HG03064 (cell line): ENCODE results near the gene FIGLA.

Source experiments
- ATAC-seq: cut with Tn5 transposase; IDR thresholded peaks from one replicate; pipeline ENCODE4 v1.9.1; 2021; ENCODE audit warnings: low read depth; ENCODE audit not compliant: unreplicated experiment

Gene FIGLA, protein sequence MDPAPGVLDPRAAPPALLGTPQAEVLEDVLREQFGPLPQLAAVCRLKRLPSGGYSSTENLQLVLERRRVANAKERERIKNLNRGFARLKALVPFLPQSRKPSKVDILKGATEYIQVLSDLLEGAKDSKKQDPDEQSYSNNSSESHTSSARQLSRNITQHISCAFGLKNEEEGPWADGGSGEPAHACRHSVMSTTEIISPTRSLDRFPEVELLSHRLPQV

DNA sequence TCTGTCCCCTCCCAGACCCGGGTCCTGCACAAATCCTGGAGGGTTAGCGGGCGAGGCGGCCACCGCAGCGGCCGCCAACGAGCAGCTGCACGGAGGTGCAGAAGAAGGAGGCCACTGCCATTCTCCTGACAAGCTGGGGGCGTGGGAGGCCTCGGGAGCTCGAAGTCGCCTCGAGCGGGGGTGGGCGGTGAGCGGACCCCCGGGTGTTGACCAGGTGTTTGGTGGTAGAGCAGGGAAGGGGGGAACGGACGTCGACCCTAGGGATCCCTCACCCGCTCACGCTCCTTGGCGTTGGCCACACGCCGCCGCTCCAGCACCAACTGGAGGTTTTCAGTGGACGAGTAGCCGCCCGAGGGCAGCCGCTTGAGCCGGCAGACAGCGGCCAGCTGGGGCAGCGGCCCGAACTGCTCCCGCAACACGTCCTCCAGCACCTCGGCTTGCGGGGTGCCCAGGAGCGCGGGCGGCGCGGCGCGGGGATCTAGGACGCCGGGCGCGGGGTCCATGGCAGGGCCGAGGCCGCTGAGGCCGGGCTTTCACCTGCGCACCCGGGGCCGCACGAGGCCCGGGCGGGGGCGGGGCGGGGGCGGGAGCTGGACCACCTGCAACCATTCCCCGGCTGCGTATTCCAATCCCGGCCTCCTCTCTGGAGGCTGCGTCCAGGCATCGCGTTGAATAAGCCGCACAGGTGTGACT, at the start of gene FIGLA:
Gene FIGLA (minus strand): TSS at position 508 of the 693 bp plus-strand sequence. CDS start 5 bp downstream, at position 503.
- ATAC-seq, result no peak

GRCh38 chr2:70837980-70838925, 47.8 kb upstream of the FIGLA start:
- no peak for ATAC-seq

DNA sequence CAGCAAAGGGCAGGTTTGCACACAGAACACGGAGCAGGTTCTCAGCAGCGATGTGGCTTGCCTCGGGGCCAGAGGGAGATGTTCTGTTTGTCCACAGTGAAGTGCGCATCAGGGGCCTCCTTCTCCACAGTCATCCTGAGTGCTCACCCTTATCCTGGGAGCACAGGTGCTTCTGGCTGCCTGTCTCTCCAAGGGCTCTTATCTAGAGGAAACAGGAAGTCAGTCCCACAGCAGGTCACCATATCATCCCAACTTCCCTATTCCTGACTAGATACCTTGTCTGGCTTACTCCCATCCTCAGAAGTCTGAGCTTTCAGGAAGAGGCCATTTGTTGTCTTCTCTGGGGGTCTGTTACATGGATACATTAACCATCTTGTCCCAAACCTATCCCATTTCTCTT, 45.2 kb upstream of the FIGLA start, which contains the start of gene CD207:
Gene CD207 (minus strand): TSS at position 174 of the 400 bp plus-strand sequence. CDS start 40 bp downstream, at position 134.
- ATAC-seq, result no peak

- no peak for ATAC-seq
Observed at GRCh38 chr2:70834881-70835280, 44.4 kb upstream of the FIGLA start.

DNA sequence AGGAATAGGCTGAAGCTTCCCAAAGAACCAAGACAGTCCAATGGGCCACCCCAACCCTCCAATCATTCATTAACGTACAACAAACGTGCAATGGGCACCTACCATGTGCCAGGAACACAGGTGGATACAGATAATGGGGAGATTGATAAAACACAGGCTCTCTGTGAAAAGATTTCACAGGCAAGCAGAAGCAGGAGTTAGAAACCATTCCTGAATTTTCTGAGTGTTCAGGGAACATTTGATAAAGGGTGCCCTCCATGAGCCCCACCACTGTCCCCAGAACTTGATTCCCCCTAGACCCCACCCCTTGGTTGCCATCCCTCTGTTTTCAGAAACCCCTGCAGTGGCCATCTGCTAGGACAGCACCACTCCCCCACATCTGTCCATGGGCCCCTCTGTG, 43.7 kb upstream of the FIGLA start:
- no peak for ATAC-seq

DNA sequence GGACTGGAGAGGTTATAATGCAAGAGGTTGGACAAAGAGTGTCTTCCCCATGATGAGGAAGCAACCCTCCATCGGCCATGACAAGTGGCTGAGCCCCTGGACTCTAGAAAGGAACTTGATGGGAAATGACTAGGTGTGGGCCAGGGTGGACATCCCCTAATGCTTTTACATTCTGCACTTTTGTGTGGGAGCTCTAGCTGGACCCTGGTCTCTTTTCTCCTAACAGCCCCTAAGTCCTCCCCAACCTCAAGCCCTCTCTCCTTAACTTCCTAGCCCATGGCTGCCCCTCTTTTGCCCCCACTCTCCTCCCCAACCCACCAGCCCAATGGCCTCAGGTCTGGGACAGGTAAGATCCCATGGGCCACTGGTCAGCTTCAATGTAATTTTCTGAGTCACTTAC, 42.8 kb upstream of the FIGLA start:
- no peak for ATAC-seq

- no peak for ATAC-seq
Observed at GRCh38 chr2:70832386-70832785, 41.9 kb upstream of the FIGLA start.

GRCh38 chr2:70831861-70832260, 41.4 kb upstream of the FIGLA start:
- no peak for ATAC-seq

DNA sequence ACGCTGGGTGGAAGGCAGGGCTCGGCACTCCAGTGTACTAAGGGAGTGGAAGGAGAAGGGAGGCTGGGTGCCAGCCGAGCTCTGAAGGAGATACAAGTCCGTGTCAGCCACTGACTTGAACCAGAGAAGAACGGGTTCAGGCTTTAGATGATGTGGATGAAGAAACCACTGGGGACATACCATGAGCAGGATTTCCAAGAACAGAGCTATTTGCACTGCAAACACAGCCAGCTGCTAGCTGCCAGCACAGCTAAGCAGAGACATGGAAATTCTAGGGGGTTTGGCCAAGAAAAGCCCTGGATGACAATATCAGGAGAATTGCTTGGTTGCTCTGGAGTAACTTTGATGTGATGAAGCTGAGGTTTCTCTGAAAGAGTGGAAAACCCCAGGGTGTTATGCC, 39.9 kb upstream of the FIGLA start:
- no peak for ATAC-seq

GRCh38 chr2:70829916-70830315, 39.5 kb upstream of the FIGLA start:
- no peak for ATAC-seq

- ATAC-seq, result no peak
Observed at GRCh38 chr2:70828914-70829824, 38.7 kb upstream of the FIGLA start.

GRCh38 chr2:70828115-70828514, 37.7 kb upstream of the FIGLA start:
- no peak for ATAC-seq

- ATAC-seq, result no peak
Observed at GRCh38 chr2:70827388-70827787, 36.9 kb upstream of the FIGLA start.

- ATAC-seq, result no peak
Observed at GRCh38 chr2:70826696-70827350, 36.4 kb upstream of the FIGLA start.

GRCh38 chr2:70823249-70823648, 32.8 kb upstream of the FIGLA start:
- ATAC-seq, result no peak

GRCh38 chr2:70822843-70823242, 32.4 kb upstream of the FIGLA start:
- no peak for ATAC-seq

DNA sequence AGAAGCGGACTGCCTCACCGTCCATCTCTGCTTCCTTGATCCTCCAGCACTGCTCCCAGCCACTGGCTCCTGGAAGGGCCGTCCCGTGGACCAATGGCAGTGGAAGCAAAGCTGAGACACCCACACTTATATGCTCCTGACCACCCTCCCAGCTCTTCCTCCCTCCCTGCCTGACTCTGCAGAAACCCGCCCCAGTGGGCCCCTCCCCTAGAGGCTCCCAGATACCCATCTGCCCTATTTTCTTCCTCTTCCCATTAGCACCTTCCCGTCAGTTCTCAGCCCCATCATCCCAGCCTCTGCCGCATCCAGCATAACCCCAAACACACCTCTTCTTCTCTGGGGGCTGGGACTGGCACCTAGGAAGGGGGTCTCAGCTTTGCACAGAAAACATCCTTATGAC, 30.1 kb upstream of the FIGLA start, which contains the start of gene CLEC4F:
Gene CLEC4F (minus strand): TSS at position 101 of the 400 bp plus-strand sequence. CDS start 76 bp downstream, at position 25.
- no peak for ATAC-seq

DNA sequence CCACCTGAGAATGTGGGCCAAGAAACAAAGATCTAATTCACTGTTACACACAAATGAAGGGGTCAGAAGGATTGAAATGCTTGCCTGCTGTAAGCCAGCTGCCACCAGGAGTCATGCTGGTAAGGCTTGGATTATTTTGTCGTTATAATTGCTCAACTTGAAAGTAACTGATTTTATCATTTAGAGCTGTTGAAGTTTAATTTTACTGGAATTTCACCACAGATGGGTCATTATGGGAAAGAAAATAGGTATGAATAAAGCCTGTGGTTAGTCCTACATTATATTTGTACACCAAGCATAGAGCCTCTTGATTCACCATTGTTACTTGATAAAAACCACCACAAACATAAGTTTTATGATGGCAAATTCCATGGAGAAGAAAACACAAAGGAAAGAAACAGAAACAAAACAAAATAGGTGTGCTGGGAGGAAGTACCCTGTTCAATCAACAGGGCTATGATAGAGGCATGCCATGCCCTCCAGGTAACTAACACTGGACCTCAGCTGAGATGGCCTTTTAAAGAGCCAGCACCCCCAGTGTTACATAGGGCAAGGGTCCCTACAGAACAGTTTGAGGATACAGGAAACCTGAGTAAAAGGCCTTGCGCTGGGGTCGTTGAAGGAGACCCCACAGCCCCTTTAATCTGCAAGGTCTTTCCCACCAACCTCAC, 27.0 kb upstream of the FIGLA start:
- no peak for ATAC-seq

DNA sequence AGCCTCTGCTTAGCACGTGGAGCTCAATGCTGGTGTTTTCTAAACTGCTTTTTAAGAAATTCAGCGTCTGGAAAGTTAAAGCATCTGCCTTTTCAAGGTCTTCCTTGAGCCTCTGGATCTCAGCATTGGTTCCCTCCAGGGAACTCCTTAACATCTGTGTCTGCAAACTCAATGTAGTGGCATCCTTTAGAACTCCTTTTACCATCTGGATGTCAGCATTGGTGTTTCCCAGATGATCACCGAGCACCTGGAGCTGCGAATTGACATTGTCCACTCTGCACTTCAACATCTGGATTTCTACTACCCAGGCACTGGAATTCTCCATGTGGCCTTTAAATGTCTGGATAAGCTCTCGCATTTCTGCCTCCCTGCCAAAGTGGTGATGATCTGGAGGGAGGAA, 26.3 kb upstream of the FIGLA start:
- ATAC-seq, result no peak
